ENCODE measurements around the gene CACNA1C. TPM values are rescaled to one million over a fixed set of nuclear protein-coding genes. Genes with fewer than 3 reads are reported as not detected.

Gene CACNA1C
- total and polyA plus RNA-seq, 4 donors, result 14.8 to 22.2 (median 18.3) TPM

GRCh38 chr12:2536724-2537123, 483.9 kb downstream of the CACNA1C start:
- WGBS (ENCODE audit: insufficient coverage), result 80% methylated on average over 3 of the region's 4 CpGs
- no peak for DNase-seq (ENCODE audit: low read depth in 4 of 6, low spot score in 6 of 6)
- Histone ChIP-seq H3K4me1 (ENCODE audit: control insufficient read depth, insufficient read depth, low read length) (peaks cover 21% of the 10 kb centered on the region), H3K27me3 (ENCODE audit: control insufficient read depth, insufficient read depth, low read length) (no peaks in the 10 kb centered on the region), H3K9me3 (ENCODE audit: control insufficient read depth, insufficient read depth, low read length) (no peaks in the 10 kb centered on the region), H3K36me3 (ENCODE audit: control insufficient read depth, insufficient read depth, low read length) (peaks cover 13% of the 10 kb centered on the region), H3K27ac (ENCODE audit: low read depth, low read length) (no peak overlapping the region), H3K4me3 (ENCODE audit: low read depth, low read length) (no peak overlapping the region)

GRCh38 chr12:2537868-2538541, 485.2 kb downstream of the CACNA1C start:
- DNase-seq (ENCODE audit: low read depth in 4 of 6, low spot score in 6 of 6), result peak in 2 of 6 donors; percentile 34 to 58
- 57% methylated on average over 1 of the region's 5 CpGs for WGBS (ENCODE audit: insufficient coverage)
- no peak overlapping the region for H3K27ac ChIP-seq (ENCODE audit: low read depth, low read length)
- no peaks in the 10 kb centered on the region for H3K27me3 ChIP-seq (ENCODE audit: control insufficient read depth, insufficient read depth, low read length)
- peaks cover 21% of the 10 kb centered on the region for H3K4me1 ChIP-seq (ENCODE audit: control insufficient read depth, insufficient read depth, low read length)
- no peak overlapping the region for H3K4me3 ChIP-seq (ENCODE audit: low read depth, low read length)
- H3K36me3 ChIP-seq (ENCODE audit: control insufficient read depth, insufficient read depth, low read length), result peaks cover 11% of the 10 kb centered on the region
- H3K9me3 ChIP-seq (ENCODE audit: control insufficient read depth, insufficient read depth, low read length), result no peaks in the 10 kb centered on the region

GRCh38 chr12:2539938-2540337, 487.2 kb downstream of the CACNA1C start:
- Histone ChIP-seq H3K27ac (ENCODE audit: low read depth, low read length) (no peak overlapping the region), H3K4me3 (ENCODE audit: low read depth, low read length) (no peak overlapping the region), H3K4me1 (ENCODE audit: control insufficient read depth, insufficient read depth, low read length) (peaks cover 21% of the 10 kb centered on the region), H3K36me3 (ENCODE audit: control insufficient read depth, insufficient read depth, low read length) (peaks cover 11% of the 10 kb centered on the region), H3K9me3 (ENCODE audit: control insufficient read depth, insufficient read depth, low read length) (no peaks in the 10 kb centered on the region), H3K27me3 (ENCODE audit: control insufficient read depth, insufficient read depth, low read length) (no peaks in the 10 kb centered on the region)
- WGBS (ENCODE audit: insufficient coverage), result 94% methylated on average over 7 of the region's 8 CpGs
- no peak for DNase-seq (ENCODE audit: low read depth in 4 of 6, low spot score in 6 of 6)

DNA sequence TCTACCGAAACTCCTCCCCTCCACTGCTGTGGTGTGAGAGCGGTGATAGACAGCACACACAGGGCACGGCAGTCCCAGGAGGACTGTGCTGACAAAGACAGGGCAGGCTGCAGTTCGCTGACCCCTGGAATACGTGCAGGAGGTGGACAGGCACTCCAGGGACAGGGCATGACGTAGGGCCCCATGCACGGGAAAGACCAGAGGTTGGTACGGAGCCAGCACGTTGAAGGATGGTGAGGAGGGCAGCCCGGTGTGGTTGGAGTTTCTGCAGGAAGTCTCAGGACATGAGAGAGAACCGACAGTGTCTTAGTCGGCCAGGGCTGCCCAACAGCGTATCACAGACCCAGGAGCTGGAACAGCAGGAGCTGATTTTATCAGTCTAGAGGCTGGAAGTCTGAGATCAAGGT, 487.8 kb downstream of the CACNA1C start:
- WGBS (ENCODE audit: insufficient coverage), result 68% methylated on average over 12 of the region's 13 CpGs
- Histone ChIP-seq H3K9me3 (ENCODE audit: control insufficient read depth, insufficient read depth, low read length) (no peaks in the 10 kb centered on the region), H3K36me3 (ENCODE audit: control insufficient read depth, insufficient read depth, low read length) (peaks cover 11% of the 10 kb centered on the region), H3K27ac (ENCODE audit: low read depth, low read length) (no peak overlapping the region), H3K4me3 (ENCODE audit: low read depth, low read length) (no peak overlapping the region), H3K27me3 (ENCODE audit: control insufficient read depth, insufficient read depth, low read length) (no peaks in the 10 kb centered on the region), H3K4me1 (ENCODE audit: control insufficient read depth, insufficient read depth, low read length) (peaks cover 21% of the 10 kb centered on the region)
- no peak for DNase-seq (ENCODE audit: low read depth in 4 of 6, low spot score in 6 of 6)

GRCh38 chr12:2541631-2542204, 488.9 kb downstream of the CACNA1C start:
- H3K4me3 ChIP-seq (ENCODE audit: low read depth, low read length), result no peak overlapping the region
- no peaks in the 10 kb centered on the region for H3K9me3 ChIP-seq (ENCODE audit: control insufficient read depth, insufficient read depth, low read length)
- H3K4me1 ChIP-seq (ENCODE audit: control insufficient read depth, insufficient read depth, low read length), result peaks cover 18% of the 10 kb centered on the region
- H3K27ac ChIP-seq (ENCODE audit: low read depth, low read length), result no peak overlapping the region
- WGBS (ENCODE audit: insufficient coverage), result 96% methylated on average over 3 of the region's 13 CpGs
- H3K27me3 ChIP-seq (ENCODE audit: control insufficient read depth, insufficient read depth, low read length), result no peaks in the 10 kb centered on the region
- no peak for DNase-seq (ENCODE audit: low read depth in 4 of 6, low spot score in 6 of 6)
- peaks cover 10% of the 10 kb centered on the region for H3K36me3 ChIP-seq (ENCODE audit: control insufficient read depth, insufficient read depth, low read length)

DNA sequence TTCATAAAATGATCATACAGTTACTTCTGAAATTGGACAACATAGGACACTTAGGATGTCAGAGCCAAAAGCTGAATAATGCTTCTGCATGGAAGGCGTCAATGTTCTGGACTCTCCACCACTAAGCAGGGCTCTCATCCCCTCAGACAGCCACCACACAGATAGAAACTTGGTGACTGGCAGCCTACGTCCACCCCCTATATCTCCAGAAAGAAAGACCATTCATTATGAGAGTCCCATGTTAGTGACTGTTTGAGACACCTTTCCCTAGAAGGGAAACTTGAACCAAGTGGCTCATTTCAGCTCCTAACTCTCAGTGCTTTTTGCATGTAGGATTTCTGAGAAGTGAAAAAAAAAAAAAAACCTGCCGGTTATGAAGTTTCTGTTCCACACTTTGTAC, 491.0 kb downstream of the CACNA1C start:
- Histone ChIP-seq H3K9me3 (ENCODE audit: control insufficient read depth, insufficient read depth, low read length) (no peaks in the 10 kb centered on the region), H3K27ac (ENCODE audit: low read depth, low read length) (no peak overlapping the region), H3K27me3 (ENCODE audit: control insufficient read depth, insufficient read depth, low read length) (no peaks in the 10 kb centered on the region), H3K4me3 (ENCODE audit: low read depth, low read length) (no peak overlapping the region), H3K36me3 (ENCODE audit: control insufficient read depth, insufficient read depth, low read length) (peaks cover 8% of the 10 kb centered on the region), H3K4me1 (ENCODE audit: control insufficient read depth, insufficient read depth, low read length) (peaks cover 10% of the 10 kb centered on the region)
- DNase-seq (ENCODE audit: low read depth in 4 of 6, low spot score in 6 of 6), result no peak
- 67% methylated on average over 1 of the region's 3 CpGs for WGBS (ENCODE audit: insufficient coverage)

- H3K9me3 ChIP-seq (ENCODE audit: control insufficient read depth, insufficient read depth, low read length), result no peaks in the 10 kb centered on the region
- peaks cover 10% of the 10 kb centered on the region for H3K4me1 ChIP-seq (ENCODE audit: control insufficient read depth, insufficient read depth, low read length)
- no peak for DNase-seq (ENCODE audit: low read depth in 4 of 6, low spot score in 6 of 6)
- peaks cover 8% of the 10 kb centered on the region for H3K36me3 ChIP-seq (ENCODE audit: control insufficient read depth, insufficient read depth, low read length)
- no peak overlapping the region for H3K4me3 ChIP-seq (ENCODE audit: low read depth, low read length)
- no peaks in the 10 kb centered on the region for H3K27me3 ChIP-seq (ENCODE audit: control insufficient read depth, insufficient read depth, low read length)
- H3K27ac ChIP-seq (ENCODE audit: low read depth, low read length), result no peak overlapping the region
Observed at GRCh38 chr12:2544230-2544629, 491.4 kb downstream of the CACNA1C start.

DNA sequence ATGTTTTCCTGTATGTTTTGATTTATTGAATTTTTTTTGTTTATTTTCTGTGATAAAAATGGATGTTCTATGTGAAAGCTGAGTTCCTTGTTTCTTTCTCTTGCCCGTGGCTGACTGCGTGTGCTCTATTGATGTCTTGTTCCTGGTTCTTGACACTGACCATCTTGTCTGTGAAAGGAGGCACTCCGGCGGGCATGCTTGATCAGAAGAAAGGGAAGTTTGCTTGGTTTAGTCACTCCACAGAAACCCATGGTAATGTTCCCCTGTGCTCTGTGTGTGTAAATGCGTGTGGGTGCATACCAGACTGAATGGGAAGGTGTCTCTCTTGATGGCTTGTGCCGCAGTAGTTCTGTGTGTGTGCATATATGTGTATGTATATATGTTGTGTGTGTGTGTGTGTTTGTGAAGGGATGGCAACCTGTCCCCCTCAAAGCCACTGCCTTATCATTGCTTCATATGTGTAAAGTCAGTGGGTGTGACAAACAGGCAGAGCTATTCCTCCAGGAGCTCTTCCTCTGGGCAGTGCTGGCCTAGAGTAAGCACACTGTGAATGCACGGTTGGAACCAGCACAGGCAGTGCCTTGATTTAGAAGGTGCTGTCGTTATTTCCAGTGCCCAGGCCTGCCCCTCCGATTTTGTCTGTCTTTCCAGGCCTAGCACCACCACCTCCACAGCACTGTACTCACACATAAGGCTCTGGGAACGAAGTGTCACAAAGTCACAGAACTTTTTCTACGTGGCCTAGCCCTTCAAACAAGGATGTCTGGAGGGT, 494.7 kb downstream of the CACNA1C start:
- WGBS (ENCODE audit: insufficient coverage), result 83% methylated on average over 7 of the region's 11 CpGs
- Histone ChIP-seq H3K4me3 (ENCODE audit: low read depth, low read length) (no peak overlapping the region), H3K4me1 (ENCODE audit: control insufficient read depth, insufficient read depth, low read length) (peaks cover 20% of the 10 kb centered on the region), H3K36me3 (ENCODE audit: control insufficient read depth, insufficient read depth, low read length) (peaks cover 7% of the 10 kb centered on the region), H3K27me3 (ENCODE audit: control insufficient read depth, insufficient read depth, low read length) (no peaks in the 10 kb centered on the region), H3K27ac (ENCODE audit: low read depth, low read length) (no peak overlapping the region), H3K9me3 (ENCODE audit: control insufficient read depth, insufficient read depth, low read length) (no peaks in the 10 kb centered on the region)
- DNase-seq (ENCODE audit: low read depth in 4 of 6, low spot score in 6 of 6), result no peak

DNA sequence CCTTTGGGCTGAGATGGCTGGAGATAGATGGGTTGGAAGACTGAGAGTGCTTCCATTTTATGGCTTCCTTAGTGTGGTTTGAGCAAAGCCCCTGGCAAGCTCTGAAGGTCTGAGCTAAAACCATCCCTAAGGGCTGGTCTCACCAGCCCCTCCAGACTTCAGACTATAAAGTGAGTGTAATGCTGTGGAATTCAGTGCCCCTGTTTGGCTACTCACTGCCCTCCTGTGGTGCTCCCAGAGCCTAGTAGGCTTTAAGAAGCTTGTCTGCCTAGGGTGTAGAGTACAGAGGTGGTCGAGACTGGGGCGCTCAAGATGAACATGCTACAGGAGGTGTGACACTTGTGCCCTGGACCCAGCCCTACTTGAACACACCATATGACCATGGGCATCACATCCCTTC, 495.3 kb downstream of the CACNA1C start:
- Histone ChIP-seq H3K27ac (ENCODE audit: low read depth, low read length) (no peak overlapping the region), H3K27me3 (ENCODE audit: control insufficient read depth, insufficient read depth, low read length) (no peaks in the 10 kb centered on the region), H3K36me3 (ENCODE audit: control insufficient read depth, insufficient read depth, low read length) (peaks cover 7% of the 10 kb centered on the region), H3K4me3 (ENCODE audit: low read depth, low read length) (no peak overlapping the region), H3K9me3 (ENCODE audit: control insufficient read depth, insufficient read depth, low read length) (no peaks in the 10 kb centered on the region), H3K4me1 (ENCODE audit: control insufficient read depth, insufficient read depth, low read length) (peaks cover 23% of the 10 kb centered on the region)
- WGBS (ENCODE audit: insufficient coverage), result no CpG with 5 or more reads among the region's 2 CpGs
- DNase-seq (ENCODE audit: low read depth in 4 of 6, low spot score in 6 of 6), result no peak
